Fibroblast of lung (primary cell): Measurements from ENCODE around the gene ELMO1. TPM values are rescaled to one million over a fixed set of nuclear protein-coding genes. Genes with fewer than 3 reads are reported as not detected.

Experiments used
- DNase-seq, 2 donors: peaks; one replicate each; pipeline versions ENCODE4 v3.0.0 to v3.0.0-alpha.2; 2010; ENCODE audit warnings: low read depth in 2 of 2
- H2AFZ ChIP-seq: 2 replicates; pipeline ENCODE4 v1.5.1; 2012; ENCODE audit warnings: low read length, control low read depth, inconsistent platforms
- H3K27ac ChIP-seq: 2 replicates; pipeline ENCODE4 v1.5.1; 2011; ENCODE audit warnings: low read length, control low read depth; ENCODE audit not compliant: insufficient read depth
- H3K27me3 ChIP-seq: 2 replicates; pipeline ENCODE4 v1.5.1; 2011; ENCODE audit warnings: mild to moderate bottlenecking, low read length; ENCODE audit not compliant: control insufficient read depth, insufficient read depth
- H3K36me3 ChIP-seq: 2 replicates; pipeline ENCODE4 v1.5.1; 2011; ENCODE audit warnings: low read length; ENCODE audit not compliant: control insufficient read depth, insufficient read depth
- H3K4me1 ChIP-seq: 2 replicates; pipeline ENCODE4 v1.5.1; 2011; ENCODE audit warnings: low read length; ENCODE audit not compliant: control insufficient read depth, insufficient read depth; ENCODE audit errors: extremely low read depth
- H3K4me2 ChIP-seq: 2 replicates; pipeline ENCODE4 v1.5.1; 2011; ENCODE audit warnings: low read length, control low read depth; ENCODE audit not compliant: insufficient read depth; ENCODE audit errors: extremely low read depth
- H3K4me3 ChIP-seq, 4 experiments: fragments of 200-600 bp in 1 of 4; sonication (generic) in 1 of 4; replicated peaks in 1 of 4; 2 replicates each; pipeline ENCODE4 v1.5.1; 2011 to 2016; ENCODE audit warnings: low read length in 4 of 4, low read depth in 3 of 4, mild to moderate bottlenecking in 3 of 4, control low read depth in 2 of 4, inconsistent platforms in 1 of 4, mixed read lengths in 1 of 4; ENCODE audit not compliant: insufficient read depth in 1 of 4; ENCODE audit errors: control extremely low read depth in 1 of 4
- H3K79me2 ChIP-seq: 2 replicates; pipeline ENCODE4 v1.5.1; 2012; ENCODE audit warnings: mild to moderate bottlenecking, low read length, inconsistent platforms; ENCODE audit not compliant: control insufficient read depth, insufficient read depth
- H3K9ac ChIP-seq: 2 replicates; pipeline ENCODE4 v1.5.1; 2011; ENCODE audit warnings: mild to moderate bottlenecking, low read length, control low read depth; ENCODE audit not compliant: insufficient read depth
- H3K9me3 ChIP-seq: 2 replicates; pipeline ENCODE4 v1.5.1; 2012; ENCODE audit warnings: low read depth, low read length; ENCODE audit not compliant: control insufficient read depth, insufficient read depth
- H4K20me1 ChIP-seq: 2 replicates; pipeline ENCODE4 v1.5.1; 2011; ENCODE audit warnings: low read length; ENCODE audit not compliant: control insufficient read depth, insufficient read depth; ENCODE audit errors: extremely low read depth
- CTCF ChIP-seq, 2 donors: IDR thresholded peaks in 1 of 2; conservative IDR thresholded peaks in 1 of 2; 1 replicate in 1 of 2; 2 replicates in 1 of 2; pipeline ENCODE4 v1.5.1; 2011 to 2012; ENCODE audit warnings: low read length in 2 of 2, control low read depth in 1 of 2, inconsistent platforms in 1 of 2, low read depth in 1 of 2, mild to moderate bottlenecking in 1 of 2
- EZH2 ChIP-seq: IDR thresholded peaks from 2 replicates; pipeline ENCODE4 v1.5.1; 2012; ENCODE audit warnings: low read length, control low read depth, mild to moderate bottlenecking; ENCODE audit errors: missing control alignments
- polyA plus RNA-seq, 2 donors: library from polyadenylated mRNA; depleted of rRNA in 1 of 2; stranded (reverse) in 1 of 2; unstranded in 1 of 2; fragments of >200 nt; gene quantifications; 2 replicates each; pipeline ENCODE4 v1.2.1, GENCODE V29; 2011 to 2012; ENCODE audit warnings: missing spikeins in 1 of 2
- total RNA-seq: library from RNA; depleted of rRNA; stranded (reverse); fragments of >200 nt; gene quantifications from 2 replicates; pipeline ENCODE4 v1.2.1, GENCODE V29; 2014

Gene ELMO1
- total and polyA plus RNA-seq, 2 donors (not counting 1 experiment from before 2014, with no cell fraction given), result 0.50 TPM; not detected in 1

DNA sequence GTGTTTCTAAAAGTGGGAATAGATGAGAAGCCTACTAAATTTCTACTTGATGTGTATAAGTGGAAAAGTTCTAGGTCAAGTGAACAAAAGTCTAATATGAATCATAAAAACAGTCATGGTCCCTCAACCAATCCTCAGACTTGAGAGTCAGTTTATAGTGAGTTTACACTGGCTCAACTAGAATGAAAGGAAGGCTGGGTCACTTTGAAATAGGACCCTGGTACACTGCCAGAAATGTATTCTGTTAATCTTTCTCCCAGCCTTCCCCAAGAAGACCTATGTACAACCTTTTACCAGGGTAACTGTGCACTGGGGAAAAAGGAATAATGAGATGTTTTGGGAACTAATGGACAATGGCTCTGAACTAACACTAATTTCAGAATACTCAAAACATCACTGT, 17.3 kb downstream of the ELMO1 start:
- no peak overlapping the region for H3K9ac ChIP-seq
- no peaks in the 10 kb centered on the region for H3K36me3 ChIP-seq
- no peaks in the 10 kb centered on the region for H3K27me3 ChIP-seq
- no peaks in the 10 kb centered on the region for H3K79me2 ChIP-seq
- no peaks in the 10 kb centered on the region for H3K4me1 ChIP-seq
- TF ChIP-seq EZH2 (no peak), CTCF (conservative IDR thresholded peaks at IDR 0.05 in 1 of 2, IDR thresholded peaks at IDR 0.05 in 1 of 2; ENCODE audit: low read depth in 1 of 2, low read length in 2 of 2) (no peak)
- no peaks in the 10 kb centered on the region for H3K9me3 ChIP-seq
- H3K4me2 ChIP-seq, result no peak overlapping the region
- no peaks in the 10 kb centered on the region for H4K20me1 ChIP-seq
- DNase-seq, result no peak
- no peak overlapping the region for H2AFZ ChIP-seq
- no peak overlapping the region for H3K27ac ChIP-seq
- H3K4me3 ChIP-seq, result no peak overlapping the region

GRCh38 chr7:37430640-37431039, 18.0 kb downstream of the ELMO1 start:
- Histone ChIP-seq H3K4me3 (no peak overlapping the region), H4K20me1 (no peaks in the 10 kb centered on the region), H3K4me2 (no peak overlapping the region), H3K79me2 (no peaks in the 10 kb centered on the region), H2AFZ (no peak overlapping the region), H3K4me1 (no peaks in the 10 kb centered on the region), H3K27me3 (no peaks in the 10 kb centered on the region), H3K9me3 (no peaks in the 10 kb centered on the region), H3K9ac (no peak overlapping the region), H3K36me3 (no peaks in the 10 kb centered on the region), H3K27ac (no peak overlapping the region)
- DNase-seq, result no peak
- TF ChIP-seq CTCF (conservative IDR thresholded peaks at IDR 0.05 in 1 of 2, IDR thresholded peaks at IDR 0.05 in 1 of 2; ENCODE audit: low read depth in 1 of 2, low read length in 2 of 2) (no peak), EZH2 (no peak)

- DNase-seq, result no peak
- Histone ChIP-seq H3K4me1 (no peaks in the 10 kb centered on the region), H3K9ac (no peak overlapping the region), H3K27me3 (no peaks in the 10 kb centered on the region), H3K9me3 (no peaks in the 10 kb centered on the region), H3K79me2 (no peaks in the 10 kb centered on the region), H3K4me3 (no peak overlapping the region), H4K20me1 (no peaks in the 10 kb centered on the region), H3K27ac (no peak overlapping the region), H3K4me2 (no peak overlapping the region), H2AFZ (no peak overlapping the region), H3K36me3 (no peaks in the 10 kb centered on the region)
- TF ChIP-seq EZH2 (no peak), CTCF (conservative IDR thresholded peaks at IDR 0.05 in 1 of 2, IDR thresholded peaks at IDR 0.05 in 1 of 2; ENCODE audit: low read depth in 1 of 2, low read length in 2 of 2) (no peak)
These were observed 18.5 kb downstream of the ELMO1 start for GRCh38 chr7:37430171-37430570.
